Measurements from ENCODE around the gene TSPAN31. TPM values are rescaled to one million over a fixed set of nuclear protein-coding genes. Genes with fewer than 3 reads are reported as not detected.
"Not testable (repeated sequence)": the region's sequence is repeated elsewhere in the genome, so short reads cannot be mapped to it uniquely, and the experiment has no call there.

Gene TSPAN31
- total RNA-seq, 4 donors from 2014 or later, result 47.0 to 75.8 (median 53.2) TPM

GRCh38 chr12:57770734-57771133, 25.9 kb downstream of the TSPAN31 start:
- TF ChIP-seq POLR2A (IDR thresholded peaks at IDR 0.05) (no peak), POLR2AphosphoS5 (IDR thresholded peaks at IDR 0.05) (no peak), CTCF (IDR thresholded peaks at IDR 0.05) (no peak), EP300 (IDR thresholded peaks at IDR 0.05) (no peak)
- no peak for ATAC-seq

GRCh38 chr12:57771236-57771872, 26.5 kb downstream of the TSPAN31 start:
- Histone ChIP-seq H3K27ac (peak overlapping the region; percentile 66 to 97 (median 96)), H3K9me3 (no peaks in the 10 kb centered on the region), H3K4me1 (peaks cover 0 to 37% (median 16%) of the 10 kb centered on the region in 3 donors), H3K27me3 (peaks cover 8% of the 10 kb centered on the region), H3K36me3 (peaks cover 0 to 44% of the 10 kb centered on the region in 2 donors), H3K4me3 (peak overlapping the region; percentile 75 to 88)
- ATAC-seq, result peak; percentile 84
- TF ChIP-seq POLR2A (IDR thresholded peaks at IDR 0.05) (no peak), CTCF (IDR thresholded peaks at IDR 0.05) (no peak), EP300 (IDR thresholded peaks at IDR 0.05) (no peak), POLR2AphosphoS5 (IDR thresholded peaks at IDR 0.05) (no peak)
- 3 to 6% methylated on average over 16 of the region's 16 CpGs for WGBS, 2 donors (ENCODE audit: low coverage in 1 of 2)

More at GRCh38 chr12:57770734-57771133, 25.9 kb downstream of the TSPAN31 start:
- Histone ChIP-seq H3K27me3 (peaks cover 14% of the 10 kb centered on the region), H3K27ac (peak overlapping the region in 2 of 4 donors; percentile 95 to 97), H3K36me3 (peaks cover 0 to 38% of the 10 kb centered on the region in 2 donors), H3K9me3 (no peaks in the 10 kb centered on the region), H3K4me1 (peaks cover 0 to 43% (median 22%) of the 10 kb centered on the region in 3 donors), H3K4me3 (no peak overlapping the region)
- 88 to 90% methylated on average over 3 of the region's 4 CpGs for WGBS, 2 donors (ENCODE audit: low coverage in 1 of 2)

GRCh38 chr12:57771873-57772428, 27.1 kb downstream of the TSPAN31 start, which contains the start of gene METTL1:
TSS of gene METTL1 (minus strand) at chr12:57772105. CDS start at chr12:57772083, 22 bp downstream.
- peak in 1 of 2 donors; percentile 48 for TF ChIP-seq POLR2A (IDR thresholded peaks at IDR 0.05)
- TF ChIP-seq POLR2AphosphoS5 (IDR thresholded peaks at IDR 0.05), result peak; percentile 77
- no peak for TF ChIP-seq EP300 (IDR thresholded peaks at IDR 0.05)
- Histone ChIP-seq H3K27ac (peak within 1 kb of the TSS; percentile 66 to 97 (median 96)), H3K27me3 (peaks cover 2% of the 10 kb centered on the region), H3K4me3 (peak within 1 kb of the TSS; percentile 75 to 88), H3K4me1 (peaks cover 0 to 31% (median 10%) of the 10 kb centered on the region in 3 donors), H3K36me3 (peaks cover 0 to 46% of the 10 kb centered on the region in 2 donors), H3K9me3 (no peaks in the 10 kb centered on the region)
- peak; percentile 95 for ATAC-seq
- WGBS, 2 donors (ENCODE audit: low coverage in 1 of 2), result 0% methylated on average over 3 to 6 of the region's 28 CpGs

GRCh38 chr12:57772429-57773322, 27.8 kb downstream of the TSPAN31 start, which contains the start of gene EEF1AKMT3:
TSS of gene EEF1AKMT3 (plus strand) at chr12:57772614. CDS start at chr12:57772725, 111 bp downstream.
- Histone ChIP-seq H3K27ac (peak within 1 kb of the TSS; percentile 66 to 97 (median 96)), H3K4me3 (peak within 1 kb of the TSS; percentile 75 to 88), H3K4me1 (peaks cover 0 to 27% (median 8%) of the 10 kb centered on the region in 3 donors), H3K27me3 (no peaks in the 10 kb centered on the region), H3K36me3 (peaks cover 0 to 46% of the 10 kb centered on the region in 2 donors), H3K9me3 (no peaks in the 10 kb centered on the region)
- 2 to 4% methylated on average over 15 to 23 of the region's 67 CpGs for WGBS, 2 donors (ENCODE audit: low coverage in 1 of 2)
- no peak for TF ChIP-seq EP300 (IDR thresholded peaks at IDR 0.05)
- TF ChIP-seq CTCF (IDR thresholded peaks at IDR 0.05), result peak in 1 of 4 experiments; percentile 16
- ATAC-seq, result peak; percentile 65

GRCh38 chr12:57774634-57775033, 29.8 kb downstream of the TSPAN31 start:
- 79 to 88% methylated on average over 1 to 6 of the region's 11 CpGs for WGBS, 2 donors (ENCODE audit: low coverage in 1 of 2)
- ATAC-seq, result not testable (repeated sequence)

More at GRCh38 chr12:57774634-57775033, 29.8 kb downstream of the TSPAN31 start:
- H3K4me3 ChIP-seq, H3K27me3 ChIP-seq, H3K27ac ChIP-seq, H3K9me3 ChIP-seq: not testable (repeated sequence)
- Histone ChIP-seq H3K36me3 (peaks cover 0 to 41% of the 10 kb centered on the region in 2 donors), H3K4me1 (peaks cover 0 to 27% (median 8%) of the 10 kb centered on the region in 3 donors)

Measured in gastroesophageal sphincter (tissue), 4 donors.